Activated T-helper 1 cell treated with Interleukin-2 at 50 U/mL for 16 hours (primary cell): ENCODE results near the gene UBAC1.

Experiments
- DNase-seq: peaks from one replicate; pipeline ENCODE4 v3.0.0-alpha.2; 2020; ENCODE audit warnings: low read depth

Gene UBAC1

GRCh38 chr9:135883410-135884089, 77.6 kb downstream of the UBAC1 start:
- DNase-seq: no peak
